ENCODE data around the gene GDF3. TPM values are rescaled to one million over a fixed set of nuclear protein-coding genes. Genes with fewer than 3 reads are reported as not detected.
A peak's percentile ranks its signal among the peaks of the same experiment; 100 is the strongest.
"Not testable (repeated sequence)": the region's sequence is repeated elsewhere in the genome, so short reads cannot be mapped to it uniquely, and the experiment has no call there.

Gene GDF3
- total RNA-seq (not detected), polyA plus RNA-seq (not detected), total RNA-seq (not detected)

GRCh38 chr12:7695566-7696197, at the start of gene GDF3:
TSS of gene GDF3 (minus strand) at chr12:7695775. CDS start at chr12:7695728, 47 bp downstream.
- Histone ChIP-seq H3K9me3 (ENCODE audit: control insufficient read depth in 2 of 3, low read length in 3 of 3) (no peaks in the 10 kb centered on the region), H3K4me1 (ENCODE audit: control insufficient read depth in 2 of 2, insufficient read depth in 2 of 2, low read length in 2 of 2) (no peaks in the 10 kb centered on the region), H3K27ac (ENCODE audit: low read depth, low read length) (no peak within 1 kb of the TSS), H3K36me3 (ENCODE audit: control insufficient read depth in 2 of 3, insufficient read depth in 3 of 3, low read length in 3 of 3) (no peaks in the 10 kb centered on the region), H3K4me3 (ENCODE audit: low read length) (no peak within 1 kb of the TSS), H3K27me3 (ENCODE audit: control insufficient read depth in 2 of 2, insufficient read depth in 2 of 2, low read length in 2 of 2) (no peaks in the 10 kb centered on the region)
- ChIA-PET POLR2A (no interaction called here), CTCF (interaction anchor here (0.6 kb wide), 1 partner anchor 42 kb away, joined by 3 read pairs; no protein-coding TSS in a partner anchor)
- H3K27ac Mint-ChIP-seq = peak within 1 kb of the TSS in 1 of 9 donors; percentile 21
- H3K4me3 Mint-ChIP-seq = peak within 1 kb of the TSS in 4 of 10 donors; percentile 8 to 38 (median 11)
- H3K4me1 Mint-ChIP-seq = peaks cover 0 to 15% (median 12%) of the 10 kb centered on the region in 7 donors
- H3K36me3 Mint-ChIP-seq = no peaks in the 10 kb centered on the region
- peaks cover 0 to 18% (median 13%) of the 10 kb centered on the region in 5 donors for H3K27me3 Mint-ChIP-seq
- intact Hi-C loops (cut with micrococcal nuclease) = no loop called here
- H3K9me3 Mint-ChIP-seq = no peaks in the 10 kb centered on the region
- ATAC-seq = no peak
- DNase-seq = no peak

GRCh38 chr12:7732993-7733392, 37.4 kb upstream of the GDF3 start:
- no peaks in the 10 kb centered on the region for H3K27me3 ChIP-seq (ENCODE audit: control insufficient read depth in 2 of 2, insufficient read depth in 2 of 2, low read length in 2 of 2)
- no peaks in the 10 kb centered on the region for H3K36me3 ChIP-seq (ENCODE audit: control insufficient read depth in 2 of 3, insufficient read depth in 3 of 3, low read length in 3 of 3)
- ATAC-seq (no peak), DNase-seq (no peak)
- intact Hi-C loops (cut with micrococcal nuclease) = no loop called here
- no peaks in the 10 kb centered on the region for H3K9me3 ChIP-seq (ENCODE audit: control insufficient read depth in 2 of 3, low read length in 3 of 3)
- Mint-ChIP-seq H3K4me3 (no peak overlapping the region), H3K27ac (no peak overlapping the region), H3K36me3 (no peaks in the 10 kb centered on the region), H3K27me3 (peaks cover 0 to 4% (median 0%) of the 10 kb centered on the region in 5 donors), H3K4me1 (no peaks in the 10 kb centered on the region), H3K9me3 (peaks cover 0 to 4% (median 0%) of the 10 kb centered on the region in 11 donors)
- POLR2A ChIA-PET = no interaction called here
- no peaks in the 10 kb centered on the region for H3K4me1 ChIP-seq (ENCODE audit: control insufficient read depth in 2 of 2, insufficient read depth in 2 of 2, low read length in 2 of 2)
- H3K4me3 ChIP-seq (ENCODE audit: low read length) = no peak overlapping the region
- no peak overlapping the region for H3K27ac ChIP-seq (ENCODE audit: low read depth, low read length)
- CTCF ChIA-PET = no interaction called here

- POLR2A ChIA-PET = no interaction called here
- Mint-ChIP-seq H3K4me3 (no peak overlapping the region), H3K4me1 (no peaks in the 10 kb centered on the region), H3K27ac (no peak overlapping the region), H3K36me3 (no peaks in the 10 kb centered on the region), H3K27me3 (peaks cover 0 to 4% (median 0%) of the 10 kb centered on the region in 5 donors), H3K9me3 (peaks cover 0 to 4% (median 0%) of the 10 kb centered on the region in 11 donors)
- Histone ChIP-seq H3K36me3 (ENCODE audit: control insufficient read depth in 2 of 3, insufficient read depth in 3 of 3, low read length in 3 of 3) (no peaks in the 10 kb centered on the region), H3K27ac (ENCODE audit: low read depth, low read length) (no peak overlapping the region), H3K4me3 (ENCODE audit: low read length) (no peak overlapping the region), H3K27me3 (ENCODE audit: control insufficient read depth in 2 of 2, insufficient read depth in 2 of 2, low read length in 2 of 2) (no peaks in the 10 kb centered on the region), H3K4me1 (ENCODE audit: control insufficient read depth in 2 of 2, insufficient read depth in 2 of 2, low read length in 2 of 2) (no peaks in the 10 kb centered on the region), H3K9me3 (ENCODE audit: control insufficient read depth in 2 of 3, low read length in 3 of 3) (no peaks in the 10 kb centered on the region)
- ATAC-seq (no peak), DNase-seq (no peak)
- CTCF ChIA-PET = no interaction called here
- intact Hi-C loops (cut with micrococcal nuclease) = no loop called here
These were observed 35.9 kb upstream of the GDF3 start for GRCh38 chr12:7731486-7731885.

- H3K36me3 Mint-ChIP-seq; H3K4me3 Mint-ChIP-seq; H3K27me3 Mint-ChIP-seq; H3K27me3 ChIP-seq (ENCODE audit: control insufficient read depth in 2 of 2, insufficient read depth in 2 of 2, low read length in 2 of 2); H3K4me1 ChIP-seq (ENCODE audit: control insufficient read depth in 2 of 2, insufficient read depth in 2 of 2, low read length in 2 of 2); H3K9me3 Mint-ChIP-seq; POLR2A ChIA-PET; H3K9me3 ChIP-seq (ENCODE audit: control insufficient read depth in 2 of 3, low read length in 3 of 3); H3K4me3 ChIP-seq (ENCODE audit: low read length); ATAC-seq; CTCF ChIA-PET; H3K4me1 Mint-ChIP-seq; H3K36me3 ChIP-seq (ENCODE audit: control insufficient read depth in 2 of 3, insufficient read depth in 3 of 3, low read length in 3 of 3); H3K27ac Mint-ChIP-seq; intact Hi-C loops (cut with micrococcal nuclease); H3K27ac ChIP-seq (ENCODE audit: low read depth, low read length); DNase-seq: not testable (repeated sequence)
These were observed 35.4 kb upstream of the GDF3 start for GRCh38 chr12:7730984-7731383.

- ATAC-seq (no peak), DNase-seq (no peak)
- Mint-ChIP-seq H3K4me1 (no peaks in the 10 kb centered on the region), H3K27me3 (peaks cover 0 to 12% (median 4%) of the 10 kb centered on the region in 5 donors), H3K27ac (no peak overlapping the region), H3K9me3 (peaks cover 0 to 4% (median 0%) of the 10 kb centered on the region in 11 donors), H3K4me3 (no peak overlapping the region), H3K36me3 (no peaks in the 10 kb centered on the region)
- ChIA-PET POLR2A (no interaction called here), CTCF (no interaction called here)
- Histone ChIP-seq H3K36me3 (ENCODE audit: control insufficient read depth in 2 of 3, insufficient read depth in 3 of 3, low read length in 3 of 3) (no peaks in the 10 kb centered on the region), H3K27ac (ENCODE audit: low read depth, low read length) (no peak overlapping the region), H3K9me3 (ENCODE audit: control insufficient read depth in 2 of 3, low read length in 3 of 3) (no peaks in the 10 kb centered on the region), H3K4me1 (ENCODE audit: control insufficient read depth in 2 of 2, insufficient read depth in 2 of 2, low read length in 2 of 2) (no peaks in the 10 kb centered on the region), H3K4me3 (ENCODE audit: low read length) (no peak overlapping the region), H3K27me3 (ENCODE audit: control insufficient read depth in 2 of 2, insufficient read depth in 2 of 2, low read length in 2 of 2) (no peaks in the 10 kb centered on the region)
- intact Hi-C loops (cut with micrococcal nuclease) = no loop called here
These were observed 34.2 kb upstream of the GDF3 start for GRCh38 chr12:7729746-7730145.

GRCh38 chr12:7723926-7724325, 28.4 kb upstream of the GDF3 start:
- peaks cover 0 to 22% (median 5%) of the 10 kb centered on the region in 5 donors for H3K27me3 Mint-ChIP-seq
- no peaks in the 10 kb centered on the region for H3K4me1 Mint-ChIP-seq
- H3K36me3 Mint-ChIP-seq = no peaks in the 10 kb centered on the region
- Histone ChIP-seq H3K27ac (ENCODE audit: low read depth, low read length) (no peak overlapping the region), H3K36me3 (ENCODE audit: control insufficient read depth in 2 of 3, insufficient read depth in 3 of 3, low read length in 3 of 3) (no peaks in the 10 kb centered on the region), H3K27me3 (ENCODE audit: control insufficient read depth in 2 of 2, insufficient read depth in 2 of 2, low read length in 2 of 2) (no peaks in the 10 kb centered on the region), H3K4me1 (ENCODE audit: control insufficient read depth in 2 of 2, insufficient read depth in 2 of 2, low read length in 2 of 2) (no peaks in the 10 kb centered on the region), H3K9me3 (ENCODE audit: control insufficient read depth in 2 of 3, low read length in 3 of 3) (no peaks in the 10 kb centered on the region), H3K4me3 (ENCODE audit: low read length) (no peak overlapping the region)
- no peak for ATAC-seq
- H3K27ac Mint-ChIP-seq = no peak overlapping the region
- H3K4me3 Mint-ChIP-seq = no peak overlapping the region
- POLR2A ChIA-PET = no interaction called here
- peaks cover 0 to 4% (median 0%) of the 10 kb centered on the region in 11 donors for H3K9me3 Mint-ChIP-seq
- CTCF ChIA-PET = no interaction called here
- DNase-seq = no peak
- intact Hi-C loops (cut with micrococcal nuclease) = no loop called here

GRCh38 chr12:7719946-7720730, 24.6 kb upstream of the GDF3 start:
- Histone ChIP-seq H3K4me1 (ENCODE audit: control insufficient read depth in 2 of 2, insufficient read depth in 2 of 2, low read length in 2 of 2) (no peaks in the 10 kb centered on the region), H3K9me3 (ENCODE audit: control insufficient read depth in 2 of 3, low read length in 3 of 3) (no peaks in the 10 kb centered on the region), H3K4me3 (ENCODE audit: low read length) (no peak overlapping the region), H3K27ac (ENCODE audit: low read depth, low read length) (no peak overlapping the region), H3K27me3 (ENCODE audit: control insufficient read depth in 2 of 2, insufficient read depth in 2 of 2, low read length in 2 of 2) (no peaks in the 10 kb centered on the region), H3K36me3 (ENCODE audit: control insufficient read depth in 2 of 3, insufficient read depth in 3 of 3, low read length in 3 of 3) (no peaks in the 10 kb centered on the region)
- Mint-ChIP-seq H3K27me3 (peaks cover 4 to 21% (median 9%) of the 10 kb centered on the region in 5 donors), H3K36me3 (no peaks in the 10 kb centered on the region), H3K4me3 (no peak overlapping the region), H3K4me1 (no peaks in the 10 kb centered on the region), H3K27ac (no peak overlapping the region), H3K9me3 (no peaks in the 10 kb centered on the region)
- DNase-seq = no peak
- intact Hi-C loops (cut with micrococcal nuclease) = no loop called here
- no peak for ATAC-seq
- POLR2A ChIA-PET = no interaction called here
- CTCF ChIA-PET = no interaction called here
